ENCODE results near the gene CFAP99.

DNA sequence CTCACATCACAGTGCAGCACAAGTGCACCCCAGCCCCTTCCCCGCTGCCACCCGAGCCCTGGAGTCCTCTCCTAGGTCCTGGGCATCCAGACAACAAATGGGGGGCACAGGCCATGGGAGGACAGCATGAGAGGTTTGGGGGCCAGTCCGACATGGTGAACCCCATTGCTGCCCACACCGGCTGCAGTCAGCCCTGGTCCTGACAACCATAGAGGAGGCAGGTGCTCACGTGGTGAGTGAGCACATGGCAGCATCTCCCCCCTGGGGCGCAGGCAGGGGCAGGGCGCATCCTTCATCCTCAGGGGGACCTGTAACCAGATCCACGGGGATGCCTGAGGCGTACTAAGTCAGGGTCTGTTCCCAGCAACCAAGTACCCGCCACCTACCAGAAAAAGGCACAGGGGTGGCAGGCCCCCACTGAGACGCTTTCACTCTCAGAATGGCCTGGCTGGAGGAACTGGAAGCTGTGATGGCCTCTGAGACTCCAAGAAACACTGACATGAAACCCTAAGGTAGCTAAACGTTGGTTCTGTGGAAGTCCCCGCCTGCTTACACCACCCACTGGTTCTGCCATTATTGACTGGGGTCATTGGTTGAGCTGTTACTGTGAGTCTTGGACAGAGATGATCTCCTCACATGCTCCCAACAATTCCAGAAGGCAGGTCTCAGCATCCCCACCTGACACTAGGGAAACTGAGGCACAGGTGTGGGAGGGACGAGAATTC lies 6.8 kb upstream of the CFAP99 start:
- TF ChIP-seq POLR2AphosphoS5 (IDR thresholded peaks at IDR 0.05; ENCODE audit: low read depth, low read length) (no peak), POLR2A (IDR thresholded peaks at IDR 0.05; ENCODE audit: control extremely low read depth in 1 of 2, low read depth in 2 of 2, low read length in 2 of 2) (no peak), SP1 (IDR thresholded peaks at IDR 0.05; ENCODE audit: low read depth, low read length) (no peak), YY1 (IDR thresholded peaks at IDR 0.05; ENCODE audit: low read depth, low read length) (no peak)
- TF ChIP-seq, protein P1, sequence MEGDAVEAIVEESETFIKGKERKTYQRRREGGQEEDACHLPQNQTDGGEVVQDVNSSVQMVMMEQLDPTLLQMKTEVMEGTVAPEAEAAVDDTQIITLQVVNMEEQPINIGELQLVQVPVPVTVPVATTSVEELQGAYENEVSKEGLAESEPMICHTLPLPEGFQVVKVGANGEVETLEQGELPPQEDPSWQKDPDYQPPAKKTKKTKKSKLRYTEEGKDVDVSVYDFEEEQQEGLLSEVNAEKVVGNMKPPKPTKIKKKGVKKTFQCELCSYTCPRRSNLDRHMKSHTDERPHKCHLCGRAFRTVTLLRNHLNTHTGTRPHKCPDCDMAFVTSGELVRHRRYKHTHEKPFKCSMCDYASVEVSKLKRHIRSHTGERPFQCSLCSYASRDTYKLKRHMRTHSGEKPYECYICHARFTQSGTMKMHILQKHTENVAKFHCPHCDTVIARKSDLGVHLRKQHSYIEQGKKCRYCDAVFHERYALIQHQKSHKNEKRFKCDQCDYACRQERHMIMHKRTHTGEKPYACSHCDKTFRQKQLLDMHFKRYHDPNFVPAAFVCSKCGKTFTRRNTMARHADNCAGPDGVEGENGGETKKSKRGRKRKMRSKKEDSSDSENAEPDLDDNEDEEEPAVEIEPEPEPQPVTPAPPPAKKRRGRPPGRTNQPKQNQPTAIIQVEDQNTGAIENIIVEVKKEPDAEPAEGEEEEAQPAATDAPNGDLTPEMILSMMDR (IDR thresholded peaks at IDR 0.05; ENCODE audit: control extremely low read depth in 1 of 3, insufficient read depth in 1 of 3, low read depth in 1 of 3, low read length in 3 of 3) = no peak

All from H1 (cell line).